Right hindlimb (tissue), 1 donor: ENCODE data around the gene ITPRIP.

Experiments
- DNase-seq: peaks from one replicate; pipeline ENCODE4 v3.0.0-alpha.2; 2018

ITPRIP gene

GRCh38 chr10:104340111-104340526 is 1.9 kb upstream of the ITPRIP start:
- DNase-seq: no peak

DNA sequence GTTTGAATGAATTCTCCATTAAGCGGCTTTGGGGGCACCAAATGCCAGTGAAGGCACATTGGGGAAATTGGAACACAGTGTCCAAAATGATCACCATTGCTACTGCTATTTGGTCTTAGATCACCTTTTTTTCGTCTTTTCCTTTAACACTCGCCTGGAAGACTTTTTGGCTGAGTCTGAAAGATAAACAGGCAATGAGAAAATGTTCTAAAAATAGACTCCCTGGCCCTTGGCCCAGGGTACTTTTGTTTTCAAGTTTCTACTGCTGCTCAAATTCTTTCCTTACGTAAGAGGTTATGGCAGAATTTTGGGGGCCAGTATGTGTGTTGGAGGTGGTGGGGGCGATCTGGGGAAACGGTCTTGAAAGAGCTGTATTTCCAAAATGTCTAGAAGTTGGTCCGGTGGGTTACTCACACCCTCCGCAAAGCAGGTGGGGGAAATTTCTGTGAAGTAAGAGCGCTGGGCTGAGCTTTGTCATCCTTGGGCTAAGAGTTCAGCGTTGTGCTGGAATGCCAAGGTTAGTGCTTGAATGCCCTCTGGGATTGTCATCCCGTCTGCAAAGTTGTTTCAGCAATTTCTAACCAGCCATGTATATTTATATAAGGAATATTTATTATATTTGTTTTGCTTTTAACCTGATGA is 1.3 kb upstream of the ITPRIP start:
- peak; percentile 79 for DNase-seq

- DNase-seq: no peak
These were observed 712 bp downstream of the ITPRIP start for GRCh38 chr10:104337521-104337984.

- no peak for DNase-seq
These were observed 1.3 kb downstream of the ITPRIP start for GRCh38 chr10:104336821-104337467.

GRCh38 chr10:104334965-104335650 is 3.2 kb downstream of the ITPRIP start:
- no peak for DNase-seq

- DNase-seq: no peak
These were observed 3.7 kb downstream of the ITPRIP start for GRCh38 chr10:104334561-104334960.

DNA sequence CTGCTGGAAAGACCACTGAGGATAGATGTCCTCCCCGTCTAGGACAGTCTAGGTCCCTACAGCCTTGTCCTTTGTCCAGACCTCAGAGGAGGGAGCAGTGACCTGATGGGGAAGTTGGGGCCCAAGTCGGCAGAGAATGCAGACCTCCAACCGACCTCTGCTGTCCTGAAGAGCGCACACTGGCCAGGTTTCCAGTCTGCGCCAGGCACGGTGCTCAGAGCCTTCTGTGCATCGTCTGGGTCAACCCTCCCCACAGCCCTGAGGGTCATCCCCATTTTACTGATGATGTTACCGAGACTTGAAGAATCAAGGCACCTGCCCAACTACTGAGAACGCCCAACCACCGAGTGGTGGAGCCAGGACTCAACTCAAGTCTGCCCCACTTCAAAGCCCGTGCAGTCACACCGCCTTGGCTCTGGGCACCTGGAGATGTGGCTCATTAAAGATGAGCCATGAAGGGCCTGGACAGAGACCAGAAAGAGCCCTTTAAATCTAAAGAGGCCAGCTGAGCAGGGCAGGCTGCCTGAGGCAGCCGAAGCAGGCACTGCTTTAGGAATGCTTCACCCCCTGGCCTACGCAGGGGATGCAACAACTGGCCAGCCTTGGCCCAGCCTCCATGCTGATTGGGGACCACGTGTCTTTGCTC is 4.4 kb downstream of the ITPRIP start:
- no peak for DNase-seq

DNA sequence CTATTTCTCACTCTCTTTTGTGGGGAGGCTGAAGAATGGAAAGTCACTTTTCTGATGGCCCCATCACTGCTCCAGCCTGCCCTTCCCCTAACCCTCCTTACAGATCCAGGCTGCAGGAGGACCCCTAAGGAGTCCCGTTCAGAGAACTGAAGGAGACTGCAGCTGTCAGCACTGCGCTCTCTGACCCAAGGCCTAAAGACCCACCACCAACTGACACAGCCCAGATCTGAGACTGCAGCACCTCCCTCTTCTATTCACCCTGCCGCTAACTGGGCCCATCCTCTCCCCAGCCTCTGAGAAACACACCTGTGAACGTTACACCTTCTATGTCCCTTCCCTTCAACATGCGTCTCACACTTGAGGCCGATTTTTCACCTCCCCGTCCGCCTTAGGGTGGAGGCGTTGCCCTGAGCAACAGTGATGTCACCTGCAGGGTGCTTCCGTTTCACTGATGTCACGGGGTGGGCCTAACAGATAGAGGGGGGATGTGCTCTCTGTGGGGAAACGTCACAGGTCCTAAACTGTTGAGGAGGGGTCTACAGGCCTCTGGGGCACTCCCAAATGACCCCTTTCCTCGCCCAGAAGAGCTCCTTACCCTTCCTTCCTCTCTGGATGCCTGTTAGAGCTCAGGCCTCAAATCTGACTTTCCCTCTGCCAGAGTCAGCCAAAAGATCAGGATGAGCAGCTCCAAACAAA is 5.1 kb downstream of the ITPRIP start:
- DNase-seq: no peak

GRCh38 chr10:104332243-104333031 is 5.8 kb downstream of the ITPRIP start:
- DNase-seq: no peak

DNA sequence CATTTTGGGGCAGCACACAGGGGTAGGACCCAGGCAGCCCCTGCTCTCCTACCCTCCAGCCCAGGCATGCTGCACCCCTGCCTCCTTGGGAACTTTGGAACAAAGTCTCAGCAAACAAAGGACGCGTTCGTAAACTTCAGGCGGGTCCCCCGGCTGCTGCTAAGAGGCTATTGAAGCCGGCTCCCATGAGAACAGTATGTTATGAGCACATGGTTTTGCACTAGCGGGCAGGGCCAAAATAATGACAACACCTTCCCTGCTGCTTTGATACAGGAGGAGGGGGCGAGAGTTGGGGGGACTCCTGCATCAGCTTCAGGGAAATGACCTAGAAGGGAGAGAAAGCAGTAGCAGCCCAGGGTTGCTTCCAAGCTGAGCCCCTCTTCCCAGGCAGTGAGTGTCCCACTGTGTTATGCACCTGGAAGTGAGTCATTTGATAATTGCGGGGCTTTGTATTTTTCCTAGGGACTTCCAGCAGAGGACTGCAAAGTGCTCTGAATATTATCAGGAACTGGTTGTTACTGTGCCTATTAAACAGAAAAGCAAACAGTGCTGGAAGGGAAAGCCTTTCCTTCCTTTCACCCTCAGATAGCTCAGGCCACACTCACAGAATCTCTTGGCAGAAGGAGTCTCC is 6.9 kb downstream of the ITPRIP start:
- no peak for DNase-seq

DNA sequence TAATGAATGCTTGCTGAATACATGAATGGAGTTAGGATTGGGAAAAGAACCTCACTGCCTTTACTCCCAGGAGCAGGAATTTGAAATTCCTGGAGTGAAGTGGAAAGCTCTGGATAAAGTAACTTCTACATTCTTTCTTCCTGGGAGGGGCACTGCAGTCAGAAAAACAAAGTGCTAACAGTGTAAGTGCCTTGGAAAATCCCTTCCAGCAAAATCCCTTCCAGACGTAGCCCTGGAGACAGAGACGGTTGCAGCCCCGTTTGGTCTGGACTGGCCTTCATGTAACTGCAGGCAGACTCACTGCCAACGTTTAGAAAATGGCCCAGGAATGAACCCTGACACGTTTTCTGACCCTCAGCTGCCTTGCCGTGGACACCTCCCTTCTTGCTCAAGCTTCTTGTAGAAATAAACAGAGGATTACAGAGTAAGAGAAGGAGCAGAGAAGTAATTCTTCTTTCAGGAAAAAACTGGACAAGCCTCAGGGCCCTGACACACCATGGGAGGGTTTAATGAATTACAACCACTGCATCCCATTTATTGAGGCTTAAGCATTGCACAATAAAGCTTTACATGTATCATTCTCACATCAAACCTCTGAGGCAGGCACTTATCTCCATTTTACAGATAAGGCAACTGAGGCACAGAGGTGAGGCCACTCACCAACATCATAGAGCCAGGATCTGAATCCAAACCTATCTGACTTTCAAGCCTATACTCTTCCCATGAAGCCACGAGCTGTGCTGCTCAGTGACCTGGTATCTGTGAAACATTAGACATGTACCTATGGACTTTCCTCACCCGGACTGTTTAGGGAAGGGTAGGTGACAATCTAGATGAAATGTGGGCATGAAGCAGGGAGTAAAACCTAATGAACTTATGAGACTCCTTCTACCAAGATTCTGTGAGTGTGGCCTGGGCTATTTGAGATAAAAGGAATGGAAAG is 7.8 kb downstream of the ITPRIP start:
- peak; percentile 91 for DNase-seq

DNA sequence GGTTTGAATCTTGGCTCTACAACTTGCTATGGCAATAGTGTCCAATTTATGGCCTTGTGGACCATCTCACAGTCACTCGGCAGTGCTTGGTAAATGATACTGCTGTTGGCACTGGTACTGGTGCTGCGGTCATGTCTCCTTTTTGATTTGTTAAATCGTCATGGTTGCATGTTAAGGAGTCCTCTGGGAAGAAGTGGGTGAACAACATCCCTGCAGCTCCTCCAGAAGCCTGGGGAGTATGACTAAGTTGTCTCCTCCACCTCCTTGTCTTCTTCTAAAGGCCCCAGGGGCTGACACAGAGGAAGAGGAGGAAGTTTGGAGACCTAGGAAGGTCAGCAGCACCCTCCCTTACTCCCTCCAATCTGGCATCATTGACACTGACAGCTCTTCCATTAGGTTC is 8.5 kb downstream of the ITPRIP start:
- no peak for DNase-seq

DNA sequence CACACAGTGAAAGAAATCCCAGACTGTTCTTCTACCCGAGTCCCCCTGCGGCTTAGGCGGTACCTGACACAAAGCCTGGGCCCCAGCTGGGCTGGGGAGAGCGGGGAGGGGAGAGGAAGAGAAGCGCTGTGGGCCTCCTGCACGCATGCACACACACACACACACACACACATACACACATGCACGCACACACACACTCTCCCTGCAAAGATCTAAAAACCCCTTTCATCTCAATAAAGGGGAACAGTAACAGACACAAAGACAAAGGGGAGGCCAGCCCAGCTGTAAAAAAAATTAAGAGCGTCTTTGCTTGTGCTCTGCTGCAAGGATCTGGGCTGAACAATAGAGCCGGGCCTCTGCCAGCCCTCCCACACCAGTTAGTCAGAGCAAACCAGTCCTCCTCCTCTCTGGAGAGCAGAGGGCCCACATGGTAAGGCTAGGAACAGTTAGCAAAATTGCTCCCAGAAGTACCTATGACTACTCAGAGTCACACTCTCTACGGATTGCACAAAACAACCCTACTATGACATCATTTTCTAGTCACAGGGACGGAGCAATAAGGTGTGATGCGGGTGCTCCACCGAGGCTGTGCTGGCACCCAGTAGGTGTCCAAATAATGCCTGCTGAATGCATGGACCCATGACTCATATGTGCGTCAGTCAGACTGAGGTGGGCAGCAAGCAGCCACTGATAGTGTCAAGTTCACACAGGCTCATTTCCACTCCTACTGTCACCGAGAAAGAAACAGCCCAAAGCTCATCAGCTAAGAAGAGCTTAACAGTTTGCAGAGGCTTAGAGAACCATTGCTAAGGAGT is 9.2 kb downstream of the ITPRIP start:
- DNase-seq: peak; percentile 78

- DNase-seq: no peak
These were observed 9.7 kb downstream of the ITPRIP start for GRCh38 chr10:104328646-104328895.

DNA sequence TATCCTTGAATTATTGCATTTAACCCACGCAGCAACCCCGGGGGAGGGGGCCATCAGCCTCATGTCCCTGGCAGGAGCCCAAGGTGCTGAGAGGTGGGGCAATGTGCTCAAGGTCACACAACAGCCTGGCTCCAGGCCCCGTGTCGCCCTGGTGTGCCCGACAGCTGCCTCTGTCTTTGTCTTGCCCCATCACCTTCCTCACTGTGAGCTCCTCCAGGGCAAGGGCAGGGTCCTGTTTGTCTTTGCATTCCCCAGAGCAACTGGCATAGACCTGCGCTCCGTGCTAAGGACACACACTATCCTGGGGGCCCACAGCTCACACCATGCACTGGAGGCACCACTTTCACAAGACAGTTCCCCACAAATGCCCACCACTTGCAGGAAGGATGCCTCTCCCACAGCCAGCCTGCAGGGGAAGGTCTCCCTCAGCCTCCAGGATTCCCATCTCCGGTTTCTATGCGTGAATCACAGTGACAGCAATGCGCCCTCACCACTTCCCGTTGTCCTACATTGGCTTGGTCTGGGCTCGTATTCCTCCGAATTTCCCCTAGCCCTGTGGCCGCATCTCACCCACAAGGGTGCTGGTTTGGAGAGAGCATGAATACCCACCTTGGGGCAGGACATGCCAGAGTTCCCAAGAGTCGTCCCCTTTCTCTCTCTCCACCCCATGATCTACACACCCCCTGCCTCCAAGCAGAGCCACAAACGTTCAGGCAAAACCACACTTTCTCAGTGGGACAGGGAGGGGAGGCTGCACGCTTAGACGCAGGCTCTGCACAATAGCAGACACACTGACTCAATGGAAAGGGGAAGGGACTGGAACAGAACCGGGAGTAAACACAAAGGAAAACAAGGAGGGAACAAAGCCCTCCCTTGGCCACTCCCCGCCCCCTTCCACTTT is 10.3 kb downstream of the ITPRIP start:
- peak; percentile 76 for DNase-seq

GRCh38 chr10:104326991-104327610 is 11.2 kb downstream of the ITPRIP start:
- DNase-seq: no peak

GRCh38 chr10:104325436-104326435 is 12.5 kb downstream of the ITPRIP start:
- peak; percentile 30 for DNase-seq
